Measurements from ENCODE around the gene HMGN4. TPM values are rescaled to one million over a fixed set of nuclear protein-coding genes. Genes with fewer than 3 reads are reported as not detected.

HMGN4 gene
- total and polyA plus RNA-seq, 9 of the 15 experiments (the other 6 are each of a cell fraction or from before 2014, with no cell fraction given) = 35.4 to 134 (median 94.1) TPM

GRCh38 chr6:26537846-26538571 is at the start of gene HMGN4 (continued):
- TF ChIP-seq THRB (CRISPR knock-in tag; conservative IDR thresholded peaks at IDR 0.05) (peak; percentile 77), EP300 (IDR thresholded peaks at IDR 0.05; ENCODE audit: low read length) (peak; percentile 72), NR1H2 (CRISPR knock-in tag; IDR thresholded peaks at IDR 0.05) (peak; percentile 50; the same call in 1 of the 2 replicates), ZNF395 (CRISPR knock-in tag; IDR thresholded peaks at IDR 0.05) (peak; percentile 55), ARID4B (CRISPR knock-in tag; IDR thresholded peaks at IDR 0.05) (peak; percentile 85), RBFOX2 (IDR thresholded peaks at IDR 0.05; ENCODE audit: low read depth, low read length) (peak; percentile 94), EP400 (IDR thresholded peaks at IDR 0.05) (peak; percentile 93), HDGF (IDR thresholded peaks at IDR 0.05) (no peak), ZBTB1 (CRISPR knock-in tag; IDR thresholded peaks at IDR 0.05; ENCODE audit: borderline replicate concordance, low read depth) (0 out of 2 replicates have a peak, but pooled peaks have one; percentile 38), HDAC1 (IDR thresholded peaks at IDR 0.05) (peak; percentile 81 to 88; a peak in 3 of 4 replicates), RBBP5 (IDR thresholded peaks at IDR 0.05; ENCODE audit: borderline replicate concordance, insufficient read depth, low read length, poor library complexity, severe bottlenecking) (peak; percentile 70), RBM39 (optimal IDR thresholded peaks at IDR 0.05; ENCODE audit: low read depth, low read length) (peak; percentile 1), NR3C1 (CRISPR knock-in tag; IDR thresholded peaks at IDR 0.05) (no peak), FOXP1 (CRISPR knock-in tag; IDR thresholded peaks at IDR 0.05) (peak; percentile 64), DACH1 (IDR thresholded peaks at IDR 0.05; ENCODE audit: partially characterized antibody) (peak; percentile 40), HMGN3 (IDR thresholded peaks at IDR 0.05; ENCODE audit: borderline replicate concordance, extremely low read depth, insufficient read length, low read depth, low read length) (peak; percentile 80), PBX2 (CRISPR knock-in tag; IDR thresholded peaks at IDR 0.05; ENCODE audit: low read depth) (no peak), PBX2 (tag; conservative IDR thresholded peaks at IDR 0.05; ENCODE audit: low read depth) (peak; percentile 62)

Measured in K562 (cell line).